ENCODE measurements around the gene TEAD3.

The TEAD3 gene

DNA sequence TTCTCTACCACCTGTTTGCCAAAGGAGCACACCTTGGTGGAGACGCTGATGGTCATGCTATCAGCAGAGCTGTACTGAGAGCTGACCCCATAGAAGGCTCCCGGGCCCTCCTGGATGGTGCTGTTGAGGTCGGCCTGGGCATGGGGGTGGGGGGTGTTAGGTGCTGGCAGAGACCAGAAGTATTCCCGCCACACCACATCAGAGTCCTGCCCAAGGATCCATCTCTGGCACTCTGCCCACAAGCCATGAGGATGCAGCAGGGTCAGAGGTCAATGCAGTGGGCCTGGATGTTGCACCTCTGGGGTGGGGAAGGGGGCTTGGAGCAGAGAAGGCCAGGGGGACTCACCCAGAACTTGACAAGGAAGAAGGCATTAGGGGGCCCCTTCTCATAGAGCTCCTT lies 21.3 kb downstream of the TEAD3 start:
- no peak for DNase-seq (ENCODE audit: extremely low spot score)
- CTCF ChIA-PET, result interaction anchor here (1.3 kb wide), 1 partner anchor 133 kb away, joined by 3 read pairs; no protein-coding TSS in a partner anchor
- no peak for TF ChIP-seq CTCF (IDR thresholded peaks at IDR 0.05; ENCODE audit: control extremely low read depth, extremely low read depth, low read depth, missing control alignments)
- POLR2A ChIA-PET, result interaction anchor here (0.6 to 1.0 kb wide), 2 partner anchors 135 to 180 kb away, joined by 3 to 10 read pairs; no protein-coding TSS in a partner anchor

- TF ChIP-seq CTCF (IDR thresholded peaks at IDR 0.05; ENCODE audit: control extremely low read depth, extremely low read depth, low read depth, missing control alignments), result no peak
- CTCF ChIA-PET, result no interaction called here
- no peak for DNase-seq (ENCODE audit: extremely low spot score)
- POLR2A ChIA-PET, result interaction anchor here (0.6 to 1.0 kb wide), 2 partner anchors 135 to 179 kb away, joined by 3 to 10 read pairs; no protein-coding TSS in a partner anchor
These were observed 21.8 kb downstream of the TEAD3 start for GRCh38 chr6:35474942-35475570.

DNA sequence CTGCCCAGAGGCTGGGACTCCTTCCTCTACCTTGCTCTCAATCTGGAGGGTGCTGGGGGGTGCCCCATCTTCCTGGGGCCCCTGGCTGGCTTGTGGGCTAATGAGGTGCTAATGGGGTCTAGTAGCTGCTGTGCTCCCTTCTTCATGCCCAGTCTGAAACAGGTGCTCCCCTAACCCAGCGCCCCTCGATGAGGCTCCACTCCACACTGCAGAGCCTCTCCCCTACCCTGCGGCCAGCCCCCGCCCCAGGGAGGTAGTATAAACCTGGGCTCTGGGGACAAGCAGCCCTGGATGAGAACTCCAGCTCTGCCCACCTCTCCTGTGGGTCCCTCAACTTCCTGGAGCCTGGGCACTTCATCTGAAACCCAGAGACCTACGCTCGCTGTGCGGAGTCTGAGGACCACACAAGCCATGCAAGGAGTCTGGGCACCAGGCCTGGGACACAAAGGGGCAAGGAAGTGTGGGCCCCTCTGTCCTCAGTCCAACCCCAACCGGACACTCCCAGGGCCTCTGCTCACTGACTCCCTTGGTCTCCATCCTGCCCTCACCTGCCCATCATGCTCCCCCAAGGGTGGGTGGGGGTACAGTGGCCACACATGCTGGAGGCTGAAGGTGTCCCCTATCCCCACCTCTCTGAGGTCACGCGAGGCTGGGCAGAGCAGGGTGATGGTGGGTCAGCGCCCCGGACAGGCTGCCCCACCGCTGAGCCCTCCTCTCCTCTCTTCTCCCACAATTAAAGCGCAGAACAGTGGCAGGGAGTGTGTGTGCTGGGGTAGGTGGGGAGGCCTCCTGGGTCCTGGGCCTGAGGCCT lies 22.5 kb downstream of the TEAD3 start:
- no peak for TF ChIP-seq CTCF (IDR thresholded peaks at IDR 0.05; ENCODE audit: control extremely low read depth, extremely low read depth, low read depth, missing control alignments)
- no peak for DNase-seq (ENCODE audit: extremely low spot score)
- POLR2A ChIA-PET, result interaction anchor here (0.6 to 1.1 kb wide), 3 partner anchors 9 to 231 kb away, joined by 3 to 5 read pairs (median 4); no protein-coding TSS in a partner anchor
- CTCF ChIA-PET, result interaction anchor here (2.2 kb wide), 1 partner anchor 8 kb away, joined by 6 read pairs; no protein-coding TSS in a partner anchor

DNA sequence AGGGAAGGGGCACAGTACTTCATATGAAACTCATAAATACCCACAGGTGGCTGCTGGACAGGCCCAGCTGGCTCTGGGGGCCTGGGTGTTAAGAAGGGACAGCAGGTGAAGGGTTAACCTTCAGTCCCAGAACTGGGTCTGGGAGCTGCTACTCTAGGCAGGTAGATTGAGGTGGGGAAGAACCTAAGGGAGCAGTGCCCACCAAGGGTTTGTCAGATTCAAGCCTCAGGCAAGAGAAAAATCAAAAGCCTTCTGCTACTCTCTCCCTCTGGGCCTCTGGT lies 23.1 kb downstream of the TEAD3 start:
- POLR2A ChIA-PET, result interaction anchor here (0.6 to 1.1 kb wide), 4 partner anchors 10 to 376 kb away, joined by 3 to 5 read pairs (median 4); no protein-coding TSS in a partner anchor
- DNase-seq (ENCODE audit: extremely low spot score), result no peak
- no peak for TF ChIP-seq CTCF (IDR thresholded peaks at IDR 0.05; ENCODE audit: control extremely low read depth, extremely low read depth, low read depth, missing control alignments)
- CTCF ChIA-PET, result interaction anchor here (2.2 kb wide), 1 partner anchor 8 kb away, joined by 6 read pairs; no protein-coding TSS in a partner anchor

DNA sequence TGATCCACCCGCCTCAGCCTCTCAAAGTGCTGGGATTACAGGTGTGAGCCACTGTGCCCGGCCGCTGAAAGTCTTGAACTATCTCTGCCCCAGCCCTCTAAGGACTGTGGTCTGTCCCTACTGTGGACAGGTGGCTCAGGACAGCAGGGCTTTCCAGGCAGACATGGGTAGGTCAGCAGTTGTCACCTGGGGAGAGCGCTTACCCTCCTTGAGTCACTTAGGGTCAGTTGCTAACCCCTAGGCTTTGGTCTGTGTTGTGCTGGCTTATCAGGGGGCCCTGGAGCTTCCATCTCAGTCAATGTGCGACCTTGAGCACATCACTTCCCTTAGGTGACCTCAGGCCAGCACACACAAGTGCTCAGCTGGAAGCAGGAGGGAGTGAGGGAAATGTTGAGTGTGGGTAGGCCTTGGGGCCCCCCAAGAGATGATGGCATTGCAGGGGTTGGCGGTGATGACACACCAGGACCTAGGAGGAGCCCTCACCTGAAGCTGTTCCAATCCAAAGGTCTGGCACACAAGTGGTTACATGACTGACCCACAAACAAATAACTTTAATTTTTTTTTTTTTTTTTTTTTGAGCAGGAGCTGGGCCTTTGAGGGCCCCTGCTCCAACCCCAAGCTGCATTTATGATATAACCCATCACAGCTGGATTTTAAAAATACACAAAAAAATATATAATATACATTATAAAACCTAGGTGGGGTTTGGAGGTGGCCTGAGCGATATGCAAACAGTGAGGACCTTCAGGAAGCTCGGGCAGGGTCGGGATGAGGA lies 23.6 kb downstream of the TEAD3 start:
- no peak for TF ChIP-seq CTCF (IDR thresholded peaks at IDR 0.05; ENCODE audit: control extremely low read depth, extremely low read depth, low read depth, missing control alignments)
- ChIA-PET CTCF (interaction anchor here (2.2 kb wide), 1 partner anchor 9 kb away, joined by 6 read pairs; no protein-coding TSS in a partner anchor), POLR2A (interaction anchor here (0.6 to 1.1 kb wide), 7 partner anchors 10 to 658 kb away, joined by 3 to 5 read pairs (median 3); no protein-coding TSS in a partner anchor)
- DNase-seq (ENCODE audit: extremely low spot score), result no peak

Measured in GM10248 (cell line).